Measurements from ENCODE around the gene MCF2L2. TPM values are rescaled to one million over a fixed set of nuclear protein-coding genes. Genes with fewer than 3 reads are reported as not detected.

Gene MCF2L2
- total and polyA plus RNA-seq, 2 experiments from 2014 or later = 6.7 to 14.6 TPM

DNA sequence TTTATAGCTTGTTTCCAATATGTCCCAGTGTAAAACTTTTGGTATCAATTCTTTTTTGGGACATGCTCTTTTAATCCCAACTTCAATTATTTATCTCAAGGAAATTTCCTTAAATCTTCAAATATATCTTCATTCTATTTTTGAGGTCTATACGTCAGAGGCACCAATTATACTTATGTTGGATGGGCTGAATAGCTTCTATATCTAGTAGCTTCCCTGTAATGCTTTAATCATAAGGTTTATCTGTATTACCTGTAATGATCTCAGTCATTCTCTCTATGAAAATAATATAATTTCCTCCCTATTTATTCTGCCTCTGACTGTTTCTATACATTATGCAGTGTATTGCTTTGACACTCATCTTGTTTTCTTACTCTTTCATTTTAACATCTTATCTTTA is 299.2 kb downstream of the MCF2L2 start:
- ATAC-seq = no peak
- DNase-seq (ENCODE audit: low spot score) = peak; percentile 37
- peaks cover 4% of the 10 kb centered on the region; the same call in 1 of the 3 replicates for H3K4me1 Mint-ChIP-seq

DNA sequence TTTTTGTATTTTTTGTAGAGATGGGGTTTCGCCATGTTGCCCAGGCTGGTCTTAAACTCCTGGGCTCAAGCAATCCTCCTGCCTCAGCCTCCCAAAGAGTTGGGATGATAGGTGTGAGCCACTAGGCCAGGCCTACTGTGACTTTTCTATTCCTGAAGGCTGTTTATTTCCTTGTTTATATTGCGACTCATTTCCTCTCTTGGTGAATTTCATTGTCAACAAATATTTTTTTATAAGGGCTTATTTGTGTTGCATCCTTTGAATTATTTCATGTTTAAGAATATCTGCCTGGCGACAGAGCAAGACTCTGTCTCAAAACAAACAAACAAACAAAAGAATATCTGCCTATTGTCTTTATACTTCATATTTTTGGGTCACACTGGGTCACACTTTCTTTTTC is 299.7 kb downstream of the MCF2L2 start:
- DNase-seq (ENCODE audit: low spot score) (no peak), ATAC-seq (no peak)
- Histone ChIP-seq H3K79me2 (replicated peaks; ENCODE audit: insufficient read depth) (no peaks in the 10 kb centered on the region), H4K20me1 (replicated peaks; ENCODE audit: insufficient read depth) (no peaks in the 10 kb centered on the region), H3K36me3 (ENCODE audit: insufficient read depth) (no peaks in the 10 kb centered on the region; the same call in 1 of the 2 replicates), H3K4me3 (no peak overlapping the region), H3F3A (replicated peaks; ENCODE audit: low read depth) (no peaks in the 10 kb centered on the region), H2AFZ (no peak overlapping the region), H3K4me1 (ENCODE audit: insufficient read depth) (no peaks in the 10 kb centered on the region), H3K9me2 (ENCODE audit: insufficient read depth) (no peaks in the 10 kb centered on the region), H3K4me2 (no peak overlapping the region), H3K27me3 (ENCODE audit: insufficient read depth) (no peaks in the 10 kb centered on the region), H3K27ac (ENCODE audit: low read depth) (no peak overlapping the region)
- Mint-ChIP-seq H3K27ac (no peak overlapping the region), H3K4me1 (peaks cover 4% of the 10 kb centered on the region; the same call in 1 of the 3 replicates), H3K9me3 (peaks cover 15% of the 10 kb centered on the region), H3K36me3 (ENCODE audit: low read depth) (peaks cover 4% of the 10 kb centered on the region; the same call in 1 of the 3 replicates), H3K4me3 (no peak overlapping the region), H3K27me3 (ENCODE audit: insufficient read depth, low read depth, poor library complexity) (peaks cover 2% of the 10 kb centered on the region)
- TF ChIP-seq JUNB (IDR thresholded peaks at IDR 0.05; ENCODE audit: unreplicated experiment) (no peak), ZNF114 (CRISPR knock-in tag; IDR thresholded peaks at IDR 0.05) (no peak), POLR2AphosphoS5 (IDR thresholded peaks at IDR 0.05; ENCODE audit: low read depth) (no peak), EZH2 (IDR thresholded peaks at IDR 0.05; ENCODE audit: low read depth, unreplicated experiment) (no peak)

More for the DNA sequence above, 299.2 kb downstream of the MCF2L2 start:
- Histone ChIP-seq H3K27me3 (ENCODE audit: insufficient read depth) (no peaks in the 10 kb centered on the region), H3K79me2 (replicated peaks; ENCODE audit: insufficient read depth) (no peaks in the 10 kb centered on the region), H3K4me3 (no peak overlapping the region), H3K36me3 (ENCODE audit: insufficient read depth) (no peaks in the 10 kb centered on the region; the same call in 1 of the 2 replicates), H3F3A (replicated peaks; ENCODE audit: low read depth) (no peaks in the 10 kb centered on the region), H2AFZ (no peak overlapping the region), H3K4me2 (no peak overlapping the region), H3K4me1 (ENCODE audit: insufficient read depth) (no peaks in the 10 kb centered on the region), H3K27ac (ENCODE audit: low read depth) (no peak overlapping the region), H3K9me2 (ENCODE audit: insufficient read depth) (no peaks in the 10 kb centered on the region), H4K20me1 (replicated peaks; ENCODE audit: insufficient read depth) (no peaks in the 10 kb centered on the region)
- Mint-ChIP-seq H3K27ac (no peak overlapping the region), H3K36me3 (ENCODE audit: low read depth) (peaks cover 4% of the 10 kb centered on the region; the same call in 1 of the 3 replicates), H3K9me3 (peaks cover 15% of the 10 kb centered on the region), H3K27me3 (ENCODE audit: insufficient read depth, low read depth, poor library complexity) (peaks cover 2% of the 10 kb centered on the region), H3K4me3 (no peak overlapping the region)
- TF ChIP-seq STAT1 (IDR thresholded peaks at IDR 0.05; ENCODE audit: unreplicated experiment) = no peak
- TF ChIP-seq POLR2AphosphoS5 (IDR thresholded peaks at IDR 0.05; ENCODE audit: low read depth) = no peak
- no peak for TF ChIP-seq ZNF331 (CRISPR knock-in tag; IDR thresholded peaks at IDR 0.05; ENCODE audit: low read depth)
- TF ChIP-seq JUNB (IDR thresholded peaks at IDR 0.05; ENCODE audit: unreplicated experiment) = no peak

Small RNA genes lying within 50 kb of the gene (small RNA-seq; reads per million reads assigned to genes)
- gene RF00092 (ENCODE audit: low replicate concordance) (not detected), gene RF00394 (ENCODE audit: low replicate concordance) (not detected), gene RF01241 (ENCODE audit: low replicate concordance) (not detected), gene RNA5SP151 (ENCODE audit: low replicate concordance) (not detected), gene SNORA63D (ENCODE audit: low replicate concordance) (0.95 reads per million, percentile 59 among the genes with 10 or more reads in this experiment)

Other genes starting within 250 kb of the MCF2L2 start
- gene B3GNT5, start 175.4 kb downstream of the MCF2L2 start, total RNA-seq (2014; rRNA removed; shearing (Covaris generic)) = 3.9 and 4.9 TPM in 2 replicates
- 5.1 and 6.4 TPM in 2 replicates for gene B3GNT5, start 175.4 kb downstream of the MCF2L2 start, polyA plus RNA-seq (2016; fragmentation: Nextera tagmentation; extraction: Ambion mirVana)
- gene KLHL6, start 127.1 kb upstream of the MCF2L2 start, total RNA-seq (2014; rRNA removed; shearing (Covaris generic)) = 0.12 TPM in 1 of 2 replicates, not detected in the other
- gene KLHL6, start 127.1 kb upstream of the MCF2L2 start, polyA plus RNA-seq (2016; fragmentation: Nextera tagmentation; extraction: Ambion mirVana) = 0.05 TPM in 1 of 2 replicates, not detected in the other
- 31.8 and 51.0 TPM in 2 replicates for gene KLHL24, start 207.0 kb upstream of the MCF2L2 start, total RNA-seq (2014; rRNA removed; shearing (Covaris generic))
- gene KLHL24, start 207.0 kb upstream of the MCF2L2 start, polyA plus RNA-seq (2016; fragmentation: Nextera tagmentation; extraction: Ambion mirVana) = 5.9 and 8.2 TPM in 2 replicates

Measured in GM23338 (cell line).